ENCODE data around the gene ABLIM3. TPM values are rescaled to one million over a fixed set of nuclear protein-coding genes. Genes with fewer than 3 reads are reported as not detected.

ABLIM3 gene
- total and polyA plus RNA-seq, 2 experiments from 2014 or later, result 0.19 to 2.2 TPM

GRCh38 chr5:149170299-149170698, 29.0 kb downstream of the ABLIM3 start (continued):
- no peak for TF ChIP-seq ZNF462 (CRISPR knock-in tag; IDR thresholded peaks at IDR 0.05)
- TF ChIP-seq ETS1 (IDR thresholded peaks at IDR 0.05), result no peak
- TF ChIP-seq EZH2 (IDR thresholded peaks at IDR 0.05; ENCODE audit: low read depth, unreplicated experiment), result no peak
- no peak for TF ChIP-seq EZH2phosphoT487 (IDR thresholded peaks at IDR 0.05; ENCODE audit: unreplicated experiment)

DNA sequence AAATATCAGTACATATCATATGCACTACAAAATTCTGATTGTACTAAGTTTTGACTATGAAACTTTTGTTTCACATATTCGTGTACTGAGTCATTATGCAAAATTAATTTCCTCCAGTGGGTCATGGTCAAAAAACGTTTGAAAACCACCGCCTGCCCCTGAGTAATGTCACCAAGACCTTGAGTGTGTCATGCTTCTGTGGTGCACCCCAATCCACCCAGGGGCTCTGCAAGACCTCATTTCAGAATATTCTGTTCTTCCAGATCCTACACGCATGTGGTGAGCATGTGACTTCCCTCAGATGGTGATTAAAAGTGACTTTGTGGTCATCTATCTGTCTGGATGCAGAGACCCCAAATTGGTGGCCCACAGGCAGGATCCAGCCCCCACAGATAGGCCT, 31.0 kb downstream of the ABLIM3 start:
- Histone ChIP-seq H3K79me2 (replicated peaks; ENCODE audit: insufficient read depth) (no peaks in the 10 kb centered on the region), H3K27ac (ENCODE audit: low read depth) (no peak overlapping the region), H3K9me2 (ENCODE audit: insufficient read depth) (0 out of 2 replicates have a peak, but pooled peaks cover 2% of the 10 kb centered on the region), H4K20me1 (replicated peaks; ENCODE audit: insufficient read depth) (no peaks in the 10 kb centered on the region), H3K4me3 (no peak overlapping the region), H3F3A (replicated peaks; ENCODE audit: low read depth) (no peaks in the 10 kb centered on the region), H3K4me2 (no peak overlapping the region), H3K4me1 (ENCODE audit: insufficient read depth) (no peaks in the 10 kb centered on the region), H3K27me3 (ENCODE audit: insufficient read depth) (no peaks in the 10 kb centered on the region), H3K36me3 (ENCODE audit: insufficient read depth) (no peaks in the 10 kb centered on the region), H2AFZ (no peak overlapping the region)
- H3K27ac Mint-ChIP-seq, result no peak overlapping the region
- H3K27me3 Mint-ChIP-seq (ENCODE audit: insufficient read depth, low read depth, poor library complexity), result peaks cover 6% of the 10 kb centered on the region
- ATAC-seq (no peak), DNase-seq (ENCODE audit: low spot score) (no peak)
- no peaks in the 10 kb centered on the region for H3K9me3 Mint-ChIP-seq
- H3K4me3 Mint-ChIP-seq, result no peak overlapping the region
- H3K36me3 Mint-ChIP-seq (ENCODE audit: low read depth), result no peaks in the 10 kb centered on the region
- peaks cover 3% of the 10 kb centered on the region; the same call in 1 of the 3 replicates for H3K4me1 Mint-ChIP-seq
- TF ChIP-seq REST (IDR thresholded peaks at IDR 0.05; ENCODE audit: unreplicated experiment), result no peak
- no peak for TF ChIP-seq NANOG (IDR thresholded peaks at IDR 0.05; ENCODE audit: borderline replicate concordance)
- TF ChIP-seq CTCF (conservative IDR thresholded peaks at IDR 0.05; ENCODE audit: low read depth in 2 of 2), result no peak
- TF ChIP-seq STAT1 (IDR thresholded peaks at IDR 0.05; ENCODE audit: unreplicated experiment), result no peak
- TF ChIP-seq CREB1 (CRISPR knock-in tag; IDR thresholded peaks at IDR 0.05; ENCODE audit: low read depth), result no peak
- no peak for TF ChIP-seq ETS1 (IDR thresholded peaks at IDR 0.05)
- TF ChIP-seq ZNF331 (CRISPR knock-in tag; IDR thresholded peaks at IDR 0.05; ENCODE audit: low read depth), result no peak

All from GM23338 (cell line).